ENCODE measurements around the gene PPIB.
A peak's percentile ranks its signal among the peaks of the same experiment; 100 is the strongest.

Gene PPIB

GRCh38 chr15:64149893-64150578, 12.8 kb downstream of the PPIB start:
- TF ChIP-seq CTCF (IDR thresholded peaks at IDR 0.05; ENCODE audit: insufficient read depth, low read length, poor library complexity, severe bottlenecking): no peak
- DNase-seq (ENCODE audit: extremely low read depth, insufficient read length): no peak
- H3K4me3 ChIP-seq (replicated peaks; ENCODE audit: low read depth, low read length): no peak overlapping the region
- H3K27me3 ChIP-seq (replicated peaks; ENCODE audit: control insufficient read depth, insufficient read depth, low read length): no peaks in the 10 kb centered on the region
- H3K36me3 ChIP-seq (ENCODE audit: control insufficient read depth, insufficient read depth, low read length): peaks cover 4% of the 10 kb centered on the region; the same call in 1 of the 2 replicates

GRCh38 chr15:64149424-64149823, 13.4 kb downstream of the PPIB start:
- Histone ChIP-seq H3K27me3 (replicated peaks; ENCODE audit: control insufficient read depth, insufficient read depth, low read length) (no peaks in the 10 kb centered on the region), H3K36me3 (ENCODE audit: control insufficient read depth, insufficient read depth, low read length) (peaks cover 4% of the 10 kb centered on the region; the same call in 1 of the 2 replicates), H3K4me3 (replicated peaks; ENCODE audit: low read depth, low read length) (no peak overlapping the region)
- peak; percentile 48 for TF ChIP-seq CTCF (IDR thresholded peaks at IDR 0.05; ENCODE audit: insufficient read depth, low read length, poor library complexity, severe bottlenecking)
- no peak for DNase-seq (ENCODE audit: extremely low read depth, insufficient read length)

- Histone ChIP-seq H3K27me3 (replicated peaks; ENCODE audit: control insufficient read depth, insufficient read depth, low read length) (no peaks in the 10 kb centered on the region), H3K36me3 (ENCODE audit: control insufficient read depth, insufficient read depth, low read length) (no peaks in the 10 kb centered on the region; the same call in 1 of the 2 replicates), H3K4me3 (replicated peaks; ENCODE audit: low read depth, low read length) (no peak overlapping the region)
- no peak for TF ChIP-seq CTCF (IDR thresholded peaks at IDR 0.05; ENCODE audit: insufficient read depth, low read length, poor library complexity, severe bottlenecking)
- no peak for DNase-seq (ENCODE audit: extremely low read depth, insufficient read length)
Observed at GRCh38 chr15:64148581-64148980, 14.2 kb downstream of the PPIB start.

GRCh38 chr15:64148168-64148567, 14.7 kb downstream of the PPIB start:
- no peak overlapping the region for H3K4me3 ChIP-seq (replicated peaks; ENCODE audit: low read depth, low read length)
- no peaks in the 10 kb centered on the region; the same call in 1 of the 2 replicates for H3K36me3 ChIP-seq (ENCODE audit: control insufficient read depth, insufficient read depth, low read length)
- H3K27me3 ChIP-seq (replicated peaks; ENCODE audit: control insufficient read depth, insufficient read depth, low read length): no peaks in the 10 kb centered on the region
- no peak for TF ChIP-seq CTCF (IDR thresholded peaks at IDR 0.05; ENCODE audit: insufficient read depth, low read length, poor library complexity, severe bottlenecking)
- no peak for DNase-seq (ENCODE audit: extremely low read depth, insufficient read length)

- Histone ChIP-seq H3K36me3 (ENCODE audit: control insufficient read depth, insufficient read depth, low read length) (no peaks in the 10 kb centered on the region; the same call in 1 of the 2 replicates), H3K4me3 (replicated peaks; ENCODE audit: low read depth, low read length) (no peak overlapping the region), H3K27me3 (replicated peaks; ENCODE audit: control insufficient read depth, insufficient read depth, low read length) (no peaks in the 10 kb centered on the region)
- no peak for DNase-seq (ENCODE audit: extremely low read depth, insufficient read length)
- no peak for TF ChIP-seq CTCF (IDR thresholded peaks at IDR 0.05; ENCODE audit: insufficient read depth, low read length, poor library complexity, severe bottlenecking)
Observed at GRCh38 chr15:64146885-64147681, 15.7 kb downstream of the PPIB start.

Measured in GM06990 (cell line).